Stimulated activated CD8-positive, alpha-beta memory T cell treated with anti-CD3 and anti-CD28 coated beads, Interleukin-15, amount 100 ng/mL, for 1 hour (primary cell): ENCODE results near the gene SPATA4.
A peak's percentile ranks its signal among the peaks of the same experiment; 100 is the strongest.
"Not testable (repeated sequence)": the region's sequence is repeated elsewhere in the genome, so short reads cannot be mapped to it uniquely, and the experiment has no call there.

Experiments
- DNase-seq: peaks from one replicate; pipeline ENCODE4 v3.0.0-alpha.2; 2020; ENCODE audit warnings: low read depth

The SPATA4 gene

DNA sequence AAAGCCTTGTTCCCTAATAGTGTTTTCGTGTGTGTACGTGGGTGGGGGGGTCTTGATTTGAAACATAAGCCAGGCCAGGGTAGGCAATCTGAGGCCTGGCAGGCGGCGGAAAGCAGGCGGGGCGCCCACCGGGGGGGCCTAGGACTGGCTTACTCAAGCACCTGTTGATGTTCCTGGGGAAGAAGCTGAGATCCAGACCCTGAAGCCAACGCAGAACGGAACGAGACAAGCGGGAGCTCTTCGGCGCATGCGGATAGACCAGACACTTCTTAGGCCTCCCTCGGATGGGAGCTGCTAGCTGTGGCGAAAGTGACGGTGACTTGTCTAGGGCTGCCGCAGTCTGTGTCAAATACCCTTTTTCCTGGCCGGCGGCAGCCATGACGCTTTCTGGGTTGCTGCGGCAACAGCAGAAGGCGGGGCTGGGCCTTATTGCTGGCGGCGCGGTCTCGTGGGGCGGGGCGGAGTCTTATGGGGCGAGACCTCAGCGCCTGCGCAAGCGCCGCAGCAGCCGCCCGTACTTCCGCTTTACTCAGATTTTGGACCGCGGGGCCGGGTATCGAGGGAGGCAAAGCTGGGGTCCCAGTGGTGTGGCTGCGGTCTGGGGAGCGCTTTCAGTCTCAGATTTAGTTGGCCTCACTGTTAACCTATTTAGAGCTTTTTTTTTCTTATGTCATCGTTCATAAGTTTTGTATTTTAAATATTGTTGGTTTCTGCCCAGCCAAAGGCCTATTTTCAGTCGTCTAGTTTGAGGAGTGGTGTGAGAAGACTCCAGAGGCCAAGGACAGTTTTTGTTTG, at the start of gene SPATA4:
TSS of gene SPATA4 (minus strand) at position 402 of the 795 bp plus-strand sequence. CDS start at position 379, 23 bp downstream.
- DNase-seq, result peak; percentile 90

DNA sequence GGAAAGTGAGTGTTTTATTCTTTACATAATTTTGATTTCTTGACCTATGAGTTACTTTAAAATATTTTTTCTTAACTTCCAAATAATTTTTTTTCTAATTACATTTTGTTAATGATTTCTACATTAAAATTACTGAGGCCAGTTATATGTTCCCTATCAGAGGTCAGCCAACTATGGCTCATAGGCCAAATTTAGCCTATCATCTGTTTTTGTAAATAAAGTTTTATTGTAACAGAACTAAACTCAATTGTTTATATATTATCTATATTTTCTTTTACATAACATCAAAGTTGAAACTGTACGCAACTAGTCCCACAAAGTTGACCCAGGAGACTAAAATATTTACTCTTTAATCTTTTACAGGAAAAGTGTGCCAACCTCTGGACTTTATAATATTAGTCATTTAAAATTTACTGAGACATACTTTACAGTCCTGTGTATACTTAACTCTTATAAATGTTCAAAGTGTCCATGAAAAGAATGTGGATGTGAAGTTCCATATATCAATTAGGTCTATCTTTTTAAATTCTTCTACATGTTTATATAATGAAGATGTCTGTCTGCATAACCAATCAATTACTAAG, 47.5 kb upstream of the SPATA4 start:
- no peak for DNase-seq

- no peak for DNase-seq
These were observed 46.3 kb upstream of the SPATA4 start for GRCh38 chr4:176241703-176242102.

DNA sequence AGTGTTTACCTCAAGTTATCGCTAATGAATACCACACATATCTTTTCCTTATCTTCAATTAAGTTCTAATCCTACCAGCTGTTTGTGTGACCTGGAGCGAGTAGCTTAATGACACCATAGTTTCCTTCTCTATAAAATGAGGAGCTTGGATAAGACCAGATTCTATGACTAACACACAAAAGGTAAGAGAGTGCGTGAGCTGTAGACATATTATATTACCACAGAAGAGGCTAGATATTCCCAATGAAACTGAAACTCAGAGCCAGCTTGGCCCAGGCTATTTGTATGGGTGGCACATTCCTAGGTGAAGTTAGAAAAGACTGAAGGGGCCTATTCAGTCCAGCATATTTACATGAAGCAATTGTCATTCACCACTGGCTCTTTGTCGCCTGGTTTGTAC, 43.4 kb upstream of the SPATA4 start:
- no peak for DNase-seq

GRCh38 chr4:176238157-176238610, 42.8 kb upstream of the SPATA4 start:
- no peak for DNase-seq

DNA sequence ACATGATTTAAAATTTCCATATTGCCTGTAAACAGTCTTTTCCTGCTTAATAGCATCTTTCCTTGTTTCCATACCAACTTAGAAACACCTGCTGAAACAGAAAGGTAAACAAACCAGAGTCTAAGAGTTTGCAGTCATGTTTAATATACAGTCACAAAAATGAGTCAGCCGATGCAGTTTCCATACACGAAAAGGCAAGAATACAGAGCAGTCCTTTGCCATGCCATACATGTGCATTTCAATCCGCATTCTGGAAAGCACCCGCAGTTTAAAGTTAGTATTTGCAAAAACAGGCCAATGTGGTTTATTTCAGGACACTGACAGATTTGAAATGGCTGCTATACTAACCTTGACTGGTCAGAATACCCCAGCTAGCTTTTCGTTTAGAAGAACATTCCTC, 41.6 kb upstream of the SPATA4 start:
- no peak for DNase-seq

DNA sequence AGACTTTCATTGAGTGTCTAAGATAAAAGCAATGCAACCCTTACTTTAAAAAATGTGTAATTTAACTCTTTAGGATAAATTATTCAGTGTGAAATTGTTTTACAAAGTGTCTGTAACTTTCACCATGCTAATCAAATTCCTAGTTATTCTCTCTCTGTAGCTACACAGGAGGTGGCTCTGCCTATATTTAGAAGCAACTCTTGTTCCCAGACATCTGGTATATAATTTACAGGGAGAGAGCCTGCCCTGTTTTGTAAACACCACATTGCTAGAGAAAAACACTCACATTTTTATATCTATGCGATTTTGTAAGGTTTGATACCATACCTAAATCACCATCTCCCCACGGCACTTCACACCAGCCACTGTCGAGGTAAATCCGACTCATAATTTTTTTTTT, 35.5 kb upstream of the SPATA4 start:
- no peak for DNase-seq

DNA sequence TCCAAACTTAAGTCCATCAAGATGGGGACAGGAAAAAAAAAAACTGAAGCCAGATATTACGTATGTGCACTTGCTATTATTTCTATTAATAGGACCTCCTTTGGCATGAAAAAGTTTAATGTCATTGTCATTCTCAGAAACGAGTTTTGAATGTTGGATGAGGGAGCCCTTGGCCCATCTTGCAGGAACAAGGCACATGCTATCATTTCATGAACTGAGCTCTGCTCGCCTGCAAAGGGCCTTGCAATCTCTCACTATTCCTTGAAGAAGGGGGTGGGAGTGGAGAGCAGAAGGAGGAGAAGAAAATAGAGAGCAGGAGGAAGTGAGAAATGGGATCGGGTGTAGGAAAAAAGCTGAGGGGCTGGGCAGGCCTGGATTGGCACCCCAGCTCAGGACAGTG, 34.3 kb upstream of the SPATA4 start:
- DNase-seq, result no peak

DNA sequence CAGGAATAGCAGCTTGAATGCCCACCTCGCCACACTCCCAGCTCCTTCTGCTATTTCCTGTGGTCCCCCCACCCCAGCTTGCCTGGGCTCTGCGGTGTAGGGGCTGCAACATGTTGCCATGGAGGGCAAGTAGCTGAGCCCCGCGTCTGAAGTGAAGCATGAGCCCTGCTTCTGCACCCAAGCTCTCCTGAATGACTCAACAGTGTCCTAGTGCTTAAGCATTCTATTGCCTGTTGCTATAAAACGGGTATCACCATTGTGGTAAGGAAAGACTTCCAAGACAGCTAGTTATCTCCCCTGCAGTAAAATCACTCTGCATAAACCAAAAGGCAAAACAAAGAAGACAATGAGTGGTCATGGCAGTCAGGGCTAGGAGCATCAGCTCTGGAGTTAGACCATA, 31.4 kb upstream of the SPATA4 start:
- DNase-seq, result no peak

DNA sequence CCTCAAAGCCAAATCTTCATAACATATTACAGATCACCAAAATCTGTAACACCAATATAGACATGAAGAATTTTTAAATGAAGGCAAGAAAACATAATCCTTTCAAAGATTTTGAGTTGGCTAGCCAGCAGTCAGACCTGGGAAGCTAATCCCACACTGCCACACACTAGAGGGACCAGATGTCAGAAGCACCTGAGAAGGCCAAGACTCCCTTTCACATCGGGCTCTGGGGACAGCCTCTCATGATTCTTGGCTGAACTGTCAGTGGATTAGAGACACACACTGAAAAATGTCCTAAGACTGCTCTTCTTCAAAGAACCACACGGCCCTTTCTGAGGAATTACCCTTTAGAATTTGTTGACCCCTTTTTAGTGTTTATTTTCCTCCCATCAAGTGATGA, 28.2 kb upstream of the SPATA4 start:
- DNase-seq, result no peak

DNA sequence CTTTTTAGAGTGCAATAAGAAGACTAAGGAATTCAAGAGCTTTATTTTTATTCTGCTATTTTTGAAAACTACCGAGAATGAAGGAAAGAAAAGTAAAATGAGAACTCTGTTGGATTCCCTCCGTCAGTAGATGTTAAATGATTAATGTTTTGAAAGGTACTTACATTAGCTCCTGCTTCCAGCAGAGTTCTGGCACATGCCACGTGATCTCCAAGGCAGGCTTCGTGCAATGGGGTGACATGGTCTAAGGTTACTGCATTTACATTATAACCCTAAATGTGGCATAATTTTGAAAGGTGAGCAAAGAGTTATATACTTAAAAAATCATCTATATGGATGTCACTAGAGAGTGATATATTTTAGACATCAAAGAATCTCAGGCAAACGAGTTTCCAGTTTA, 26.8 kb upstream of the SPATA4 start:
- DNase-seq, result no peak

DNA sequence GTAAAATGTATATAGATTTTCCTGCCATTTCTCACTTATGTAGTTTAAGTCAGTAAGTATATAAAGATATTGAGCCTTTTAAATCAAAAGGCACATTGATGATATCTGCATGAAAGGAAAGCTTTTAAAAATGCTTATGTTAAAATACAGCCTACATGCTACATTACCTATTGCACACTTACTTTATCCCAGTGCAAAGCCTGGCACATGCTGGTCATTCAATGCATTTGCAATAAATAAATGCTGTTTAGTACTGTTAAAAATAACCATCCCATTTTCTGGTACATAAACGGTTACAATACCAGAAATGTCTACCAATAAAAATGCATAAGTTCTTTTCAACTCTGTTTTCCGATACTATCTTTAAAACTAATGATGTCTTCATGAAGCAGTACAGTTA, 22.1 kb upstream of the SPATA4 start:
- DNase-seq, result no peak

DNA sequence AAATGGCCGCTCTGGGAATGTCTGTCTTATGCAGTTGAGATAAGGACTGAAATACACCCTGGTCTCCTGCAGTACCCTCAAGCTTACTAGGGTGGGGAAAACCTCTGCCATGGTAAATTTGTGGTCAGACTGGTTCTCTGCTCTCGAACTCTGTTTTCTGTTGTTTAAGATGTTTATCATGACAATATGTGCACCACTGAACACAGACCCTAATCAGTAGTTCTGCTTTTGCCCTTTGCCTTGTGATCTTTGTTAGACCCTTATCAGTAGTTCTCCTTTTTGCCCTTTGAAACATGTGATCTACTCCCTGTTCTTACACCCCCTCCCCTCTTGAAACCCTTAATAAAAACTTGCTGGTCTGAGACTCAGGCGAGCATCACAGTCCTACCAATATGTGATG, 17.0 kb upstream of the SPATA4 start:
- not testable (repeated sequence) for DNase-seq

DNA sequence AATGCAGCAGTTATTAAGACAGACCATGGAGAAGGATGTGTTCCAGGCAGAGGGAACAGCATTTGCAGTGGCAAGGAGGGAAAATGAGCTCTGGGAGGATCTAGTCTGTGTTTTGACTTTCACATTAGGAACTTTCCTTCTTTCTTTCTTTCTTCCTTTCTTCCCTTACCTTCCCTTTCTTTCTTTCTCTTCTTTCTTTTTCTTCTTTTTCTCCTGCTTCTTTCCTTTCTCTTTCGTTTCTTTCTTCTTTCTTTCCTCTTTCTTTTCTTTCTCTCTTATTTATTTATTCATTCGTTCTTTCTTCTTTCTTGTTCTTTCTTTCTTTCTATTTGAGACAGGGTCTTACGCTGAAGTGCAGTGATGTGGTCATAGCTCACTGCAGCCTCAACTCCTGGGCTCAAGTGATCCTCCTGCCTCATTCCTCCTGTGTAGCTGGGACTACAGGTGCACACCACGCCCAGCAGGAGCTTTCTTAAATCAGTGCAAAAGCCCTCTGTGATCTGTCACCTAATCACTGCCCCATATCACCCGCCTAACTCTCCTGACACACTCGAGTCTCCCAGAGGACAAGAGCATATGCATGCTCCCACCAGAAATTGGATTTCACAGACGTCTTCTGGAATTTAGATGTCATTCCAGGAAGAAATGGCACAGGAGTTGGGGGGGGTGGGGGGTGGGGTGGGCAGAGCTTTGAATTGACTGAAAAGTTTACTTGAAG, 15.4 kb upstream of the SPATA4 start:
- DNase-seq, result no peak

DNA sequence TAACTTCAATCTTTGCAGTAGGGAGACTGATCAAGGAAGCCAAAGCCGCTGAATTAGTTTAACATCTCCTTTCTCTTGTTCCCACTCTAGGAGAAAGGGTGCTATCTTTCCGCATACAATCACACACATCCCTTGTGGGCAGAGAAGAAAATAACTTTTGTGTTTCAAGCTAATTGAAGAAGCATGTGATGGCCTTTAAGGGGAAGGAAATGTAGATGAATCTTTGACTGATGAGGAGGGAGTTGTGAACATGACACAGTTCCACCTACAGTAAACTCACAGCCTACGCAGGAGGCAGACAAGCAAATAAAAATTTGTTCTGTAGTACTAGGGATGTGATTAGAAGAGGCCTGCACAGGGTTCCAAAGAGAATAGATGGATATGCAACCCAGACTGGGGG, 14.7 kb upstream of the SPATA4 start:
- DNase-seq, result no peak

- no peak for DNase-seq
These were observed 14.2 kb upstream of the SPATA4 start for GRCh38 chr4:176209535-176209934.

GRCh38 chr4:176207839-176208238, 12.5 kb upstream of the SPATA4 start:
- no peak for DNase-seq

- DNase-seq, result no peak
These were observed 9.9 kb upstream of the SPATA4 start for GRCh38 chr4:176205299-176205698.

- DNase-seq, result no peak
These were observed 3.0 kb upstream of the SPATA4 start for GRCh38 chr4:176198316-176198903.

- DNase-seq, result no peak
These were observed 1.4 kb downstream of the SPATA4 start for GRCh38 chr4:176193938-176194337.

GRCh38 chr4:176193126-176193525, 2.3 kb downstream of the SPATA4 start:
- no peak for DNase-seq

DNA sequence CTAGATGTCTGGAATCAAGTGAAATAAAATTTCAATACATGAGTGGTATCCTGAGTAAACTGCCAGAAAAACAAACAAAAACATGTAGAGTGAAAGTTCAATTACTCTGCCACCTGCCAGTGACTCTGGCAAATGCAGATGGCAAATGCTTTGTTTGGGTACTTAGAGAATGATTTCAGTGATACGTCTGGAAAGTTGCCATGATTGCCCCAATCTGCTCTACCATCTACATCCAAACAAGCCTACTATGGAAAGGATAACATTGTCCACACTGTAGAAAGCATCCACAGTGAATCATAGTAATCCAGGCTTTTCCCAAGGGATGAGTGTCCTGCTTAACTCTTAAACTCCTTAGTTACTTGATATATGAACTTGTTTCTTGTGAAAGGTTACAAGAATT, 3.4 kb downstream of the SPATA4 start:
- DNase-seq, result no peak
